Measurements from ENCODE around the gene HNRNPH3. TPM values are rescaled to one million over a fixed set of nuclear protein-coding genes. Genes with fewer than 3 reads are reported as not detected.
A peak's percentile ranks its signal among the peaks of the same experiment; 100 is the strongest.
"Not testable (repeated sequence)": the region's sequence is repeated elsewhere in the genome, so short reads cannot be mapped to it uniquely, and the experiment has no call there.

HNRNPH3 gene
- total RNA-seq, 4 donors from 2014 or later, result 30.6 to 63.4 (median 56.3) TPM

- H3K27me3 ChIP-seq, result no peaks in the 10 kb centered on the region
- H3K27ac ChIP-seq, result no peak overlapping the region
- H3K36me3 ChIP-seq, result no peaks in the 10 kb centered on the region
- 78 to 100% methylated on average over 1 of the region's 1 CpG for WGBS, 2 donors (ENCODE audit: low coverage in 1 of 2)
- H3K4me3 ChIP-seq, result no peak overlapping the region
- no peak for ATAC-seq
- TF ChIP-seq POLR2A (IDR thresholded peaks at IDR 0.05) (no peak), EP300 (IDR thresholded peaks at IDR 0.05) (no peak), CTCF (IDR thresholded peaks at IDR 0.05) (no peak), POLR2AphosphoS5 (IDR thresholded peaks at IDR 0.05) (no peak)
- H3K9me3 ChIP-seq, result peaks cover 0 to 13% (median 0%) of the 10 kb centered on the region in 3 donors
- H3K4me1 ChIP-seq, result no peaks in the 10 kb centered on the region
These were observed 13.4 kb upstream of the HNRNPH3 start for GRCh38 chr10:68318331-68319059.

DNA sequence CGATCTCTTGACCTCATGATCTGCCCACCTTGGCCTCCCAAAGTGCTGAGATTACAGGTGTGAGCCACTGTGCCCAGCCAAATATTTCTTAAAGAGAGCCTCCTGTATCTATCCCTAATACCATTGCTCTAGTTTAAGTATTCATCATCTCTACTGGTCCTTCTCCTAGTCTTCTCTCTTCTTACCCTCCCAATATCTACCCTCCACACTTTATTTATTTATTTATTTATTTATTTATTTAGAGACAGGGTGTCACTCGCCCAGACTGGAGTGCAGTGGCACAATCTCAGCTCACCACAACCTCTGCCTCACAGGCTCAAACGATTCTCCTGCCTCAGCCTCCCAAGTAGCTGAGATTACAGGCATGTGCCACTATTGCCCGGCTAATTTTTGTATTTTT is 7.5 kb upstream of the HNRNPH3 start:
- not testable (repeated sequence) for H3K36me3 ChIP-seq, H3K9me3 ChIP-seq, H3K27ac ChIP-seq, H3K4me3 ChIP-seq, H3K27me3 ChIP-seq, ATAC-seq
- 93 to 100% methylated on average over 2 of the region's 4 CpGs for WGBS, 2 donors (ENCODE audit: low coverage in 1 of 2)
- peaks cover 0 to 17% (median 0%) of the 10 kb centered on the region in 3 donors for H3K4me1 ChIP-seq

GRCh38 chr10:68327889-68328786 is 3.7 kb upstream of the HNRNPH3 start:
- 23% methylated on average over 3 to 4 of the region's 4 CpGs for WGBS, 2 donors (ENCODE audit: low coverage in 1 of 2)
- H3K4me1 ChIP-seq, result peaks cover 0 to 33% (median 0%) of the 10 kb centered on the region in 3 donors
- peak overlapping the region in 1 of 2 donors; percentile 7 for H3K4me3 ChIP-seq
- H3K36me3 ChIP-seq, result no peaks in the 10 kb centered on the region
- H3K9me3 ChIP-seq, result no peaks in the 10 kb centered on the region
- no peaks in the 10 kb centered on the region for H3K27me3 ChIP-seq
- no peak for TF ChIP-seq POLR2A (IDR thresholded peaks at IDR 0.05)
- TF ChIP-seq POLR2AphosphoS5 (IDR thresholded peaks at IDR 0.05), result no peak
- TF ChIP-seq CTCF (IDR thresholded peaks at IDR 0.05), result no peak
- no peak for TF ChIP-seq EP300 (IDR thresholded peaks at IDR 0.05)
- H3K27ac ChIP-seq, result peak overlapping the region in 3 of 4 donors; percentile 71 to 98 (median 98)
- no peak for ATAC-seq

DNA sequence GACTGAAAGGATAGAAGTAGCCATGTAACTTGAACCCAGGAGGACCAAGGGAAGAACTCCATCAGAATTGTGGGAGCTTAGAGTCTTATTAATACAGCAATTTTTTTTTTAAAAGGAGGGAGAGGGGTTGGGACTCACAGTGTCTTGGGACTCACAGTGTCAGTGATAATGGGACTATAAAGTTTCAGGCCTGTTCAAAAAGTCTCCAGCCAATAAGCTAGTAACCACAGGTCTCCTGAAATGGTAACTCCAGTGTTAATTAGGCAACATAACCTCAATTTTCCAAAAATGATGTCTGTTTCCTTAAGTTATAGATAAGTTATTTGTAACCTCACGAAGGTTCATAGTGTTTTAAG is 2.4 kb upstream of the HNRNPH3 start:
- TF ChIP-seq POLR2A (IDR thresholded peaks at IDR 0.05) (no peak), EP300 (IDR thresholded peaks at IDR 0.05) (no peak), CTCF (IDR thresholded peaks at IDR 0.05) (no peak), POLR2AphosphoS5 (IDR thresholded peaks at IDR 0.05) (no peak)
- Histone ChIP-seq H3K36me3 (no peaks in the 10 kb centered on the region), H3K27ac (peak overlapping the region in 3 of 4 donors; percentile 71 to 98 (median 98)), H3K27me3 (no peaks in the 10 kb centered on the region), H3K9me3 (no peaks in the 10 kb centered on the region), H3K4me1 (peaks cover 0 to 40% (median 0%) of the 10 kb centered on the region in 3 donors), H3K4me3 (no peak overlapping the region)
- ATAC-seq, result no peak
- 82 to 100% methylated on average over 1 of the region's 1 CpG for WGBS, 2 donors (ENCODE audit: low coverage in 1 of 2)

DNA sequence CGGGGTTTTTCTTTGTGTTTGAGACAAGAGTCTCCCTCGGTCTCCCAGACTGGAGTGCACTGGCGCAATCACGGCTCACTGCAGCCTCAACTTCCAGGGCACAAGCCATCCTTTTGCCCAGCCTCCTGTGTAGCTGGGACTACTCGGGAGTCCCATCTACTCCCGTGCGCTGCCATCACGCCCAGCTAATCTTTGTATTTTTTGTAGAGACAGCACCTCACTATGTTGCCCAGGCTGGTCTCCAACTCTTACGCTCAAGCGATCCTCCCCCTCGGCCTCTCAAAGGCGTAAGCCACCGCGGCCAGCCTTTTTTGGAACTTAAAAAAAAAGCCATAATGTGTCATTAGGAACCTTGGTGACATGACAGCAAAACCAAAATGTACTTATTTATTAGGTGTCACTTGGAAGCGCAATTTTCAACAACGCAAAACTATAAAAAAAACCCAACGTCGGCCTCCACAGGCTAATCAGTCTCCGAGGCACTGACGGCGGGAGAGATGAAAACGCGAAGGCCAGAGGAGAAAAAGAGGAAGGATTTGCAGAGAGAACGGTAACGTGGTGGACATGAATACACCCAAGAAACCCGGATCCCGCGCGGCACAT is 911 bp upstream of the HNRNPH3 start:
- peaks cover 0 to 53% (median 4%) of the 10 kb centered on the region in 3 donors for H3K4me1 ChIP-seq
- H3K9me3 ChIP-seq, result no peaks in the 10 kb centered on the region
- H3K27me3 ChIP-seq, result no peaks in the 10 kb centered on the region
- no peaks in the 10 kb centered on the region for H3K36me3 ChIP-seq
- peak overlapping the region; percentile 96 to 99 (median 98) for H3K27ac ChIP-seq
- WGBS, 2 donors (ENCODE audit: low coverage in 1 of 2), result 0 to 6% methylated on average over 2 to 18 of the region's 29 CpGs
- ATAC-seq, result no peak
- peak overlapping the region; percentile 81 to 91 for H3K4me3 ChIP-seq
- TF ChIP-seq EP300 (IDR thresholded peaks at IDR 0.05), result no peak
- TF ChIP-seq POLR2AphosphoS5 (IDR thresholded peaks at IDR 0.05), result no peak
- no peak for TF ChIP-seq CTCF (IDR thresholded peaks at IDR 0.05)
